Stomach (tissue), 9 donors: ENCODE data around the gene RAB36. TPM values are rescaled to one million over a fixed set of nuclear protein-coding genes. Genes with fewer than 3 reads are reported as not detected.

Source experiments
- DNase-seq, 2 donors: peaks; one replicate each; pipeline versions ENCODE4 v3.0.0 to v3.0.0-alpha.2; 2013 to 2019
- H3K27ac ChIP-seq, 5 donors: fragments of 200-600 bp in 4 of 5; sonication (generic) in 4 of 5; one replicate each; pipeline ENCODE4 v1.5.1; 2013 to 2019; ENCODE audit warnings: mild to moderate bottlenecking in 1 of 5, moderate library complexity in 1 of 5
- H3K27me3 ChIP-seq, 3 donors: fragments of 200-600 bp; sonication (generic); one replicate each; pipeline ENCODE4 v1.5.1; 2017 to 2019; ENCODE audit warnings: mixed run types in 1 of 3
- H3K36me3 ChIP-seq, 4 donors: fragments of 200-600 bp; sonication (generic); 1 replicate in 3 of 4; 2 replicates in 1 of 4; pipeline ENCODE4 v1.5.1; 2016 to 2019
- H3K4me1 ChIP-seq, 4 donors: fragments of 200-600 bp; sonication (generic); one replicate each; pipeline ENCODE4 v1.5.1; 2016 to 2019
- H3K4me3 ChIP-seq, 4 donors: fragments of 200-600 bp; sonication (generic) in 3 of 4; one replicate each; pipeline ENCODE4 v1.5.1; 2016 to 2019; ENCODE audit warnings: mild to moderate bottlenecking in 1 of 4
- H3K9me3 ChIP-seq, 4 donors: fragments of 200-600 bp; sonication (generic); one replicate each; pipeline ENCODE4 v1.5.1; 2016 to 2019
- EP300 ChIP-seq: sonication (generic); formaldehyde crosslinking; IDR thresholded peaks from one replicate; pipeline ENCODE4 v1.6.1; 2017; ENCODE audit warnings: antibody characterized with exemption
- POLR2A ChIP-seq, 4 donors: fragments of 450-650 bp; IDR thresholded peaks; one replicate each; pipeline ENCODE4 v1.6.1; 2016; ENCODE audit warnings: antibody characterized with exemption in 4 of 4, control low read depth in 2 of 4, mild to moderate bottlenecking in 1 of 4, moderate library complexity in 1 of 4
- POLR2AphosphoS5 ChIP-seq, 3 donors: sonication (generic); formaldehyde crosslinking; IDR thresholded peaks; one replicate each; pipeline ENCODE4 v1.6.1; 2016; ENCODE audit warnings: antibody characterized with exemption in 3 of 3
- WGBS, 5 donors: extraction: QIAGEN DNeasy Blood & Tissue Kit in 3 of 5; methylation state at CpG; one replicate each; pipeline versions ENCODE4 v1.1.5 to v1.1.7; 2013 to 2018; 5-methylcytosine and 5-hydroxymethylcytosine counted together
- intact Hi-C: fragments of 100-400 bp; cut with DNase I; formaldehyde crosslinking; loops from one replicate; pipeline ENCODE4 v1.15.1; 2023; ENCODE audit warnings: low total_unique reads
- polyA plus RNA-seq, 3 donors: library from polyadenylated mRNA; stranded (reverse); fragments of 200-250 nt; gene quantifications; one replicate each; pipeline ENCODE4 v1.2.3, GENCODE V29; 2013
- total RNA-seq, 5 donors: library from RNA; depleted of rRNA; stranded (reverse); fragments of >200 nt; gene quantifications; one replicate each; pipeline versions ENCODE4 v1.1.0 to v1.2.3, GENCODE V29; 2014 to 2016
- TF ChIP-seq, protein P1 (sequence below), 7 experiments: fragments of 450-650 bp in 4 of 7; fragments of 200-600 bp in 3 of 7; sonication (generic) in 3 of 7; IDR thresholded peaks; one replicate each; pipeline ENCODE4 v1.5.1; 2016 to 2019; ENCODE audit warnings: antibody characterized with exemption in 7 of 7, control low read depth in 2 of 7, mild to moderate bottlenecking in 1 of 7
- donor health status: healthy with polysubstance abuse.
- donor health status: Bipolar disorder and iron deficiency.
- donor health status: healthy.

Gene RAB36
- total and polyA plus RNA-seq, 8 donors: 0.58 to 7.6 (median 1.6) TPM; not detected in 1

DNA sequence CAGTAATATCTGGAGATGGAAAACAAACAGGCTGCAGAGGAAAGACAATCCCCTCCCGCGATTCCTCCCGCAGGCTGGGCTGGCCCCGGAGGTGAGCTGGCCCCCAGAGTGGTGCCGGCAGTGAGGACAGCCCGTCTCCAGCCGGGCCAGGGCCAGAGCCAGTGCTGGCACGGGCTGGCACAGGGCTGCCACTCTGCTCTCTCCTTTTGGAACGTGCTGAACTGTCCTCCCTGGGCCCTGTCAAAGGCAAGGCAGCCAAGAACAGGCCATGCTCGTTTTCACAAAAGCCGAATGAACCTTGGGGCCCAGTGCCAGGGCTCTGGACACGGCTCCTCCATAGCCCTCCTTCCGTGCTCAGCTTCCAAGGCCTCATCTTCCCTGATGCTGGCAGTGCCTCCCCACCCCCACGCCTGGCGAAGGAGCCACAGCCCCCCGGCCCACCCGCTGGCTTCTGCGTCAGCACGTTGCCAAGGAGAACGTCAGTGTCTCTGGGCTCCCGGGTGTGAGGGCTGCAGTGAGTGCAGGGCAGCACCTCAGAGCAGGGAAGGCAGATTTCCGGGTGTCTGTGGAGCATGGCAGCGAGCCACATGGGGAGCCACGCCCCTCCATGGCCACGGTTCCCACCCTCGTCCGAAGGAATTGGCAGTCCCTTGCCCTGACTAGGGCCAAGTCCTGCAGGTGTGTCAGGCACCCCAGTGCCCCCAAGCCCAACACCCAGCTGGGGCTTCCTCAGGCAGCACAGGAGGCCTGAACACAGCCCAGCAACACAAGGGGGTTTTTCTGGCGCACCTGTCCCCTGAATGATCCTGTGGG lies 46.4 kb upstream of the RAB36 start:
- Histone ChIP-seq H3K4me1 (peaks cover 38 to 65% (median 50%) of the 10 kb centered on the region in 4 donors), H3K36me3 (peaks cover 0 to 15% (median 7%) of the 10 kb centered on the region in 4 donors), H3K9me3 (no peaks in the 10 kb centered on the region), H3K4me3 (no peak overlapping the region), H3K27me3 (no peaks in the 10 kb centered on the region), H3K27ac (peak overlapping the region; percentile 76 to 86 (median 81))
- DNase-seq: peak; percentile 72 to 85
- intact Hi-C loops: no loop called here
- WGBS, 5 donors: 25 to 32% (median 29%) methylated on average over 17 to 28 of the region's 28 CpGs
- TF ChIP-seq, protein P1, sequence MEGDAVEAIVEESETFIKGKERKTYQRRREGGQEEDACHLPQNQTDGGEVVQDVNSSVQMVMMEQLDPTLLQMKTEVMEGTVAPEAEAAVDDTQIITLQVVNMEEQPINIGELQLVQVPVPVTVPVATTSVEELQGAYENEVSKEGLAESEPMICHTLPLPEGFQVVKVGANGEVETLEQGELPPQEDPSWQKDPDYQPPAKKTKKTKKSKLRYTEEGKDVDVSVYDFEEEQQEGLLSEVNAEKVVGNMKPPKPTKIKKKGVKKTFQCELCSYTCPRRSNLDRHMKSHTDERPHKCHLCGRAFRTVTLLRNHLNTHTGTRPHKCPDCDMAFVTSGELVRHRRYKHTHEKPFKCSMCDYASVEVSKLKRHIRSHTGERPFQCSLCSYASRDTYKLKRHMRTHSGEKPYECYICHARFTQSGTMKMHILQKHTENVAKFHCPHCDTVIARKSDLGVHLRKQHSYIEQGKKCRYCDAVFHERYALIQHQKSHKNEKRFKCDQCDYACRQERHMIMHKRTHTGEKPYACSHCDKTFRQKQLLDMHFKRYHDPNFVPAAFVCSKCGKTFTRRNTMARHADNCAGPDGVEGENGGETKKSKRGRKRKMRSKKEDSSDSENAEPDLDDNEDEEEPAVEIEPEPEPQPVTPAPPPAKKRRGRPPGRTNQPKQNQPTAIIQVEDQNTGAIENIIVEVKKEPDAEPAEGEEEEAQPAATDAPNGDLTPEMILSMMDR (IDR thresholded peaks at IDR 0.05): no peak
- TF ChIP-seq EP300 (no peak), POLR2AphosphoS5 (IDR thresholded peaks at IDR 0.05) (peak; percentile 7 to 32 (median 22)), POLR2A (IDR thresholded peaks at IDR 0.05) (no peak)

DNA sequence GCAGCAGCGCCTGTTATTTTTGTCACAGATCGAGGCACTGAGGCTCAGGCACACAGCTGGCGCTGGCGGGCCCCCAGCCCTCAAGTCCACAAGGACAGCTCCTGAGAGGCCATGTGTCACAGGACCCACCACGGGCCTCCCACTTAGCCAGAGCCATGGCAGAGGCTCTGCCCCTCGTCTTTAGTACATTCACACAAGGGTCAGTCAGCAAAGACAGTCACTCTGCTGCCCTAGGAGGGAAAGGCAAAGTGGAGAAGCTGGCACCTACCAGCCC lies 45.8 kb upstream of the RAB36 start:
- intact Hi-C loops: no loop called here
- TF ChIP-seq, protein P1 (IDR thresholded peaks at IDR 0.05): no peak
- no peak for TF ChIP-seq POLR2AphosphoS5 (IDR thresholded peaks at IDR 0.05)
- no peak for TF ChIP-seq EP300
- TF ChIP-seq POLR2A (IDR thresholded peaks at IDR 0.05): no peak
- DNase-seq: no peak
- Histone ChIP-seq H3K9me3 (no peaks in the 10 kb centered on the region), H3K4me3 (no peak overlapping the region), H3K36me3 (peaks cover 0 to 15% (median 7%) of the 10 kb centered on the region in 4 donors), H3K27me3 (no peaks in the 10 kb centered on the region), H3K4me1 (peaks cover 38 to 69% (median 50%) of the 10 kb centered on the region in 4 donors), H3K27ac (peak overlapping the region; percentile 76 to 86 (median 81))
- WGBS, 5 donors: 67 to 88% (median 71%) methylated on average over 3 to 6 of the region's 6 CpGs

DNA sequence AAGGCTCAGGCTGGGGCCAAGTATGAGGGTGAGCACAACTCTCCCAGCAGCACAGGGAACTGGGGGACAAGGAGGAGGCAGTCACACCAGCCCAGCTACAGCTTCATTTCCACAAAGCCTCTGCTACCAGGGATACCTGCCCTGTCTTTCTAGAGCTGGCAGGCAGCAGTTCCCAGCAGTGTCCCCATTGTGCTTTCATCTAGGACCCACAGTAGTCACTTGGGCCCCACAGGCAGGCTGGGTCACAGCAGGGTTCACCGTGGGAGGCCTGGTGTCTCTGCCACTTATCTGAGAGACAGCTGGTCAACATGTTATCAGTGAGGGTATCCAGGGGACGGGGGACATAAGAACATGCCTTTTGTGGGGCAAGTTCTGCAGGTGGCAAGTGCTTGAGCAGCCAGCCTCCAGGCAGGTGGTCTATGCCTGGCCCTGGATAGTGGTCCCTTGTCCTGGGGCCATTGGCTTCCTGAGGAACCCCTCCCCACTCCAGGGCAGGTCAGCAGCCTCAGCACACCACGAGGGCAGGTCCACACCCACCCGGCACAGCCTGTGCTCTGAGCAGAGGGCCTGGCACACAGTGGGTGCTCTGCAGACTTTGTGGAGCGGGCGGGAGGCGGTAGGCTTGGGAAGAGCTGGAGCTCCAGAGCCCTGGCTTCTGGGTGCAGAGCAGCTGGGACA lies 45.0 kb upstream of the RAB36 start:
- Histone ChIP-seq H3K4me1 (peaks cover 40 to 72% (median 51%) of the 10 kb centered on the region in 4 donors), H3K36me3 (peaks cover 0 to 13% (median 6%) of the 10 kb centered on the region in 4 donors), H3K27me3 (no peaks in the 10 kb centered on the region), H3K4me3 (no peak overlapping the region), H3K27ac (peak overlapping the region; percentile 76 to 86 (median 81)), H3K9me3 (no peaks in the 10 kb centered on the region)
- intact Hi-C loops: no loop called here
- TF ChIP-seq EP300: no peak
- TF ChIP-seq, protein P1 (IDR thresholded peaks at IDR 0.05): no peak
- no peak for TF ChIP-seq POLR2A (IDR thresholded peaks at IDR 0.05)
- no peak for TF ChIP-seq POLR2AphosphoS5 (IDR thresholded peaks at IDR 0.05)
- DNase-seq: no peak
- WGBS, 5 donors: 63 to 79% (median 67%) methylated on average over 7 of the region's 7 CpGs

DNA sequence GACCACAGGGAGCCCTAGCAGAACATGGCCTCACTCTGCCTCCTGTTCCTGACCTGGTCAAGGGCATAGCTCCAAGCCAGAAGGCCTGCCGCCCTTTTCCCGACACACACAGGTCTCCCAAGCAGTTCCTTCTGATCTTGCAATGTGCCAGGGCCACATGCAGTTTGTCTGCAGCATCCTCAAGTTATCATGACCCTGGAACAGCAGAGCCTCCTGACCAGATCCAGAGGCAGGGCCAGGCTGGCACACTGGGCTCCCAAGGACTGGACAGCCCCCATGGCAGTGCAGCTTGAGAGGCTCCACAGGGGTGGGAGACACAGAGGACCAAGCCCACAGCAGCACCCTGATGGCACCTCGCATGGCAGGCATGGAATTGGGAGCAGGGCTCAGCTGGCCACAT lies 43.8 kb upstream of the RAB36 start:
- peaks cover 51 to 85% (median 62%) of the 10 kb centered on the region in 4 donors for H3K4me1 ChIP-seq
- no peaks in the 10 kb centered on the region for H3K27me3 ChIP-seq
- DNase-seq: no peak
- H3K9me3 ChIP-seq: no peaks in the 10 kb centered on the region
- no peak overlapping the region for H3K4me3 ChIP-seq
- H3K27ac ChIP-seq: peak overlapping the region in 1 of 5 donors; percentile 20
- TF ChIP-seq POLR2A (IDR thresholded peaks at IDR 0.05) (no peak), EP300 (no peak), POLR2AphosphoS5 (IDR thresholded peaks at IDR 0.05) (no peak)
- TF ChIP-seq, protein P1 (IDR thresholded peaks at IDR 0.05): no peak
- peaks cover 0 to under 1% (median 0%) of the 10 kb centered on the region in 4 donors for H3K36me3 ChIP-seq
- intact Hi-C loops: no loop called here
- 77 to 96% (median 93%) methylated on average over 2 to 3 of the region's 3 CpGs; no CpG with 5 or more reads in 1 of the 5 donors for WGBS, 5 donors
